ENCODE data around the gene PIF1.
"Not testable (repeated sequence)": the region's sequence is repeated elsewhere in the genome, so short reads cannot be mapped to it uniquely, and the experiment has no call there.

Gene PIF1

GRCh38 chr15:64847448-64847847, 22.0 kb upstream of the PIF1 start:
- no peak for DNase-seq

- no peak for DNase-seq
These were observed 21.6 kb upstream of the PIF1 start for GRCh38 chr15:64847016-64847415.

DNA sequence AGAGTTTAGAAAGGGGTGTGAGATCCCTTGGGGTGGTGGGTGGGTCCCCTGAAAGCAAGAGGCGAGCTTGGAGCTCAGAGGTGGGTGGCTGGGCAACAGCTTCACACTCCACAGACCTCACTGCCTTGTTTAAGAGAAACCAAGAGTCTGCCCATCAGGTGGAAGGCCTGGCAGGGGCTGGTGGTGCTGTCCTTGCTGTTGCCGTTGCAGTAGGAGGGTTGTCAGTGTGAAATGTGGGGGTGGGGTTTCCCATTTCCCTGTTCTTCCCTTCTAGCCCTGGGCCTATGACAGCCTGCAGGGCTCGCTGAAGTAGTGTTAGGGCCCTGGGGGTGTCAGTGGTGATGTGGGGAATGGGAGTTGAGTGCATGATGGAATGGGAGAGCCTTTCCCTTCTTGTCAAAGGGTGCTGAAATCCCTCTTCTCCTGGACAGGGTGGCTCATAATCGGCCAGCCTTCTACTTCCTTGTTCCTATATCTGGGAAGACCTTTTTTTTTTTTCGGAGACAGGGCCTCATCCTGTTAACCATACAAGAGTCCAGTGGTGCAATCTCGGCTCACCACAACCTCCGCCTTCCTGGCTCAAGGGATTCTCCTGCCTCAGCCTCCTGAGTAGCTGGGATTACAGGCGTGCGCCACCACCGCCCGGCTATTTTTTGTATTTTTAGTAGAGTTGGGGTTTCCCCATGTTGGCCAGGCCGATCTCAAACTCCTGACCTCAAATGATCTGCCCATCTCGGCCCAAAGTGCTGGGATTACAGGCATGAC, 20.6 kb upstream of the PIF1 start:
- no peak for DNase-seq

- no peak for DNase-seq
These were observed 19.8 kb upstream of the PIF1 start for GRCh38 chr15:64845183-64845611.

- DNase-seq = no peak
These were observed 19.2 kb upstream of the PIF1 start for GRCh38 chr15:64844576-64845145.

DNA sequence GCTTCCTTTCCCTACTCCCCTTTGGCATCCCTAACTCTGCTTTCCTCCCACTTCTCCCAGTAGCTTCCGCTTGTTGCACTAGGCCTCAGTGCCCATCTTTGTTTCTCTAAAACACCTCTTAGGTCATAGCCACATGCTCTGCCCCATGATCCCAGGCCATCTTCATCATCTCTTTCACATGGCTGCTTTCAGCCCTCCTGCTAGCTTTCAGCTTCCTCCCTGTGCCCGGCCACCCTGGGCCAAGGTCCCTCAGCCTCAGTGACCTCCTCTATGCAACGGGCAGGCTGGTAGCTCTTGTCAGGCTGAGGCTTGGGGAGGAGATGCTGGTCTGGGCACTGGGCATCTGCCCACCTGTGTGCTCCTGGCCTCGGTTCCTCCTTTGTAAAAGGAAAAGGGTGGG, 18.5 kb upstream of the PIF1 start:
- DNase-seq = no peak

DNA sequence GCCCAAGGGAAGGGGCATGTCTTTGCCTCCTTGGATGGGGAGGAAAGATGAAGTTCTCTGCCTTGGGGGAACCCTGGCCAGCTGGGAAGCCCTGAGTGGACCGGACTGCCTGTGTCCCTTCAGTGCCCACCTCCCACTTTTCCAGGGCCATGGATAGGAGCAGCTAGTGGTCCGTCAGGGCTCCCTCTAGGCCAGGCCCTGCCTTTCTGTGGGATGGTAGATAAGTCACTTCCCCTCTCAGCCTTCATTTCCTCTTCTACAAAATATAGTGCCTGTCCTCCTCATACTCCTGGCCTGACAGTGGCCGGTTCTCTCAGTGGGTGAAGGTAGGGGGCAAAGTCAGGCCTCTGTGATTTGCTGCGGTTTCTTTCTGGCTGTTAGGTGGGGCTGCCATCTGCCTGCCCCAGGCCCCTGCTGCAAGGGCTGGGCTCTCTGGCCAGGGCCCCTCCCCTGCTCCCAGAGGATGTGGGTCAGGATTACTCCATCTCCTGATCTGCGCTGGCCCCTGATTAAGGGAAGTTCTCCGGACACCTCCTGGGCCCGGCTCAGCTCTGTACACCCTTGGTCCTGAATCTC, 17.6 kb upstream of the PIF1 start:
- DNase-seq = no peak

DNA sequence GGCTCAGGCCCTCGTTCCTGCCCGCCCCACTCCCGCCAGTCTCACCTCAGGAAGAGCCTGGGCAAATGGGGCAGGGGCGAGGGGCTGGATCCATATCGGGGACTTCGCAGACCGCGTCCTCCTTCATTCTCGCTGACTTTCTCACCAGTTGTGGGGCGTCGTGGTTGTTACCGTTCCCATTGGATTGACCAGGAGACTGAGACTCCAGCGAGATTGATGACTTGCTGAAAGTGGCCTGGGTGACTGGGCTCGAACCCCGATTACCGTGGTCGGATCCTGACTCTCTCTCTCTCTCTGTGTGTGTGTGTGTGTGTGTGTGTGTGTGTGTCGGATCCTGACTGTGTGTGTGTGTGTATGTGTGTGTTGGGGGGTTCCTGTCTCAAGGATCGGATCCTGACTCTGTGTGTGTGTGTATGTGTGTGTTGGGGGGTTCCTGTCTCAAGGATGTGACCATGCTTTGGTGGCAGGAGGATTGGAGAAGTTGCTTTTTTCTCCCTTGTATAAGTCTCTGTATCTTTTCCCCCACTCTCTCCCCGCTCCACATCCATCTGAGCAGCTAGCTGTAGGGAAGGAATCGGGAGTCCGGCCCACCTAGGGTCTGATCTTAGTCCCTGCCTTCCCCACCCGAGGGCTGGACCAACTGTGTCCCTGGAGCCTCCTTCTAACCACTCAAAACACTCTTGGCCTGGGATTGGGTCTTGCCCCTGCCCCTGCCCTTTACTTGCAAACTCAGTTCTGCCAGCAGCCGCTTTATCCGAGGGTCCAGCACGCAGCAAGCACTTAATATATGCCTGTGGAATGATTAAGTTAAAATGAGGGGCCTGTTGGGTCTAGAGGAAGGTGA, 16.9 kb upstream of the PIF1 start:
- DNase-seq = no peak

- peak; percentile 48 for DNase-seq
These were observed 16.1 kb upstream of the PIF1 start, which contains the start of gene PLEKHO2 for GRCh38 chr15:64841344-64842095. Gene PLEKHO2, plus strand, starts transcription at chr15:64841915. Its CDS starts 102 bp downstream, at chr15:64842017.

GRCh38 chr15:64841060-64841343, 15.6 kb upstream of the PIF1 start:
- DNase-seq = no peak

DNA sequence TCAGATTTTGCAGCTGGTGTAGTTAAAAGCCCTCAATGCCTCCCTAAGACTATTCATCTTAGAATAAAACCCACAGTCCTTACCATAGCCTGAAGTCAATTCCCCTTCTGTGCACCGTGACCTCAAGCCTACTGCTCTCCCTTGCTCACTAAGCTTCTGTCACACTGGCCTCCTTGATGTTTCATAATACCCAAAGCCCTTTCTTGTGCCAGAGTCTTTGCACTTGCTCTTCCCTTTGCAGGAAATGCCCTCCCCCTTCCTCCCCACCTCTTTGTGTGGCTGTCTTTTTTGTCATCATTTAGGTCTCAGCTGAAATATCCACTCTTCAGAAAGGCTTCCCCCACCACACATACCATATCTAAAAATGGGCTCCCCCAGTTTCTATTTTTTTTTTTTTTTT, 12.1 kb upstream of the PIF1 start:
- DNase-seq = no peak

DNA sequence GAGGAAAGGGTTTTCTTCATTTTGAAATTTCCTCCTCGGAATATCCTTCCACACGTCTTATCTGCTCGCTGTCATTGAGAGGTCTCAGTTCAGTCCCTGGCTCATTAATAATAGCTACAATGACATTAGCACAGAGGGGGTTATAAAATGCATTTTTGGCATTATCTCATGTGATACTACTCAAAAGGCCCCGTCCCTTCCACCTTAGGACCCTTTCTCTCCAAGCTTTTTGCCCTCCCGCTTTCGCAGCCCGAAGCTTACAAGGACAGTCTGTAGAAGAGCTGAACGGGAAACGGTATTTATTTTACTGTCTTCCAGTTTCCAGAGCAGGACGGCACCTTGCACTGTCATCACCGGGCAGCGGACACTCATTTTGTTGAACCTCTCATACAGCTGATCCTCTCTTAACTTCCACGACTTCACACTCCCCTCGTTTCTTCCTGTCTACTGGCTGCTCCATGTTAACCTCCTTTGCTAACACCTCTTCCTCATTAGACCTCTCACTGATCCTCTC, 10.6 kb upstream of the PIF1 start:
- no peak for DNase-seq

DNA sequence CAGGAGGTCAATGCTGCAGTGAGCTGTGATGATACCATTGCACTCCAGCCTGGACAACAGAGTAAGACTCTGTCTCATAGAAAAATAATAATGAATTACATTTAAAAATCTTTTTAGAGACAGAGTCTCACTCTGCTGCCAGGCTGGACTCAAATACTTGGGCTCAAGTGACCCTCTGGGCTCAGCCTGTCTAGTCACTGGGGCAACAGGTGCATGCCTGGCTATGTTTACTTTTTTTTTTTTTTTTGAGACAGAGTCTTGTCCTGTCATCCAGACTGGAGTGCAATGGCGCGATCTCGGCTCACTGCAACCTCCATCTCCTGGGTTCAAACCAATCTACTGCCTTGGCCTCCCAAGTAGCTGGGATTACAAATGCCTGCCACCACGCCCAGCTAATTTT, 8.2 kb upstream of the PIF1 start:
- no peak for DNase-seq

GRCh38 chr15:64828985-64829384, 3.5 kb upstream of the PIF1 start:
- no peak for DNase-seq

DNA sequence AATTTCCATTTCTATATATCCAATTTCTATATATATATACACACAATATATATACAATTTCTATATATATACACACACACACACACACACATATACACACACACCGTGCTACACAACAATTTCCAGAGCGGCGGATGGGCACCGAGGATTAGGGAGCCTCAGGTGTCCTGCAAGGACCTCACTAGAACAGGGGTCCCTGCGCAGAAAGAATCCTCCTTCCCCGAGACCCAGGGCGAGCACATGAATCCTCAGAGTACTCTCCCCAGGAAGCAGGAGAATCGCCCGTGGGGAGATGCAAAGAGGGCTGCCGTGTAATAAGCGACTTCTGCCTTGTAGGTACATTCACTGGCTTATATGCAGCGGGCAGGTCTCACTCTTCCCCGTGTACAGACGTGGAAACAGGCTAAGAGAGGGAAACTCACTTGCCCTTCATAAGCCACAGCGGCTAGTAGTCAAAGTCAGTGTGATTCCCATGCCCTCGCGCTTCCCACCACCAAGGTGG, 467 bp downstream of the PIF1 start:
- peak; percentile 13 for DNase-seq

DNA sequence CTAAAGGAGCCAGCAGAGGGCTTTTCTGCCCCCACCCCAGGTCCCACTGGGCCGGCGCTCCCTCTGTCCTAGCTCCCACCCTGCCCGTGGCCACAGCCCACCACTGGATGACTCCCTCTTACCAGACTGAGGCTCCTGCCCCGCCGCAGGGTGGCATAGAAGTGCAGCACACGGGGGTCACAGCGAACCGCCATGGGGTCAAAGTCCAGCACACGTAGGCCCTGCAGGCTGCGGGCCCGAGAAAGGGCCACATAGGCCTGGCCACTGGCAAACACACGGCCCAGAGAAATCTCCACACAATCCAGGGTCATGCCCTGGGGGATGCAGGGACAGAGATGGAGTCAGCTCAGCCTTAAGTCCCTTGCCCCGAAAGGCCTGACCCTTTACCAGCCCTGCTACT, 9.0 kb downstream of the PIF1 start:
- DNase-seq = no peak

DNA sequence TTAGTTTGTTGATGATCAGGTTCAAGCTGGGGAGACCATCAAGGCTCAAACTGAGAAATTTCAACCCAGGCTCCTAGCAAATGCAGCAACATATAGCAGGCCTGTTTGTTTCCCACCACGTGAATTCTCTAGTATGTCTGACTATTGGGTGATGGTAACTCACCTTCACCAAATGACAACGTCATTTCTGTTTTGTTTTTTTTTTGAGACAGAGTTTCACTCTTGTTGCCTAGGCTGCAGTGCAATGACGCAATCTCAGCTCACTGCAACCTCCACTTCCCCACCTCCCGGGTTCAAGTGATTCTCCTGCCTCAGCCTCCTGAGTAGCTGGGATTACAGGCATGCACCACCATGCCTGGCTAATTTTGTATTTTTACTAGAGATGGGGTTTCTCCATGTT, 10.5 kb downstream of the PIF1 start:
- DNase-seq = not testable (repeated sequence)

GRCh38 chr15:64814283-64814682, 11.2 kb downstream of the PIF1 start:
- not testable (repeated sequence) for DNase-seq

DNA sequence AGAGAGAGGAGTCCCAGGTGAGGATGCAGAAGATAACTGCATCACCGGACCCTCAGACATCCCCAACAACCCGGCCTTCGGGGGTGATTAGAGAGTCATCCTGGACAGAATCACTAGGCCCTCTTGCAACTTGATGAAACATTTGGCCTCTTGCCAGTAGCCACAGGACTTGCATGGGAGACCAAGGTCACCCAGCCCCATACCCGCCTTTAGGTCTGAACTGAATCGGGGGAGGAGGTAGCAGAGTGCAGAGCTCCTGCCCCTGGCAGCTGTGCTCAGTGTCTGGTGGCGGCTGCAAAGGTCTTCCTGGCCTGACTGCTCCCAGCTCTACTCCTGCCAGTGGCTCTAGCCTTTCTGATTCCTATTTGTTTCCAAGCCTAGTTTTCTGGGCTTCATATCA, 12.4 kb downstream of the PIF1 start:
- no peak for DNase-seq

GRCh38 chr15:64810497-64811326, 14.7 kb downstream of the PIF1 start:
- no peak for DNase-seq
